HG02759 (cell line): ENCODE results near the gene ITPK1.
"Not testable (repeated sequence)": the region's sequence is repeated elsewhere in the genome, so short reads cannot be mapped to it uniquely, and the experiment has no call there.

ENCODE experiments used
- ATAC-seq: cut with Tn5 transposase; IDR thresholded peaks from one replicate; pipeline ENCODE4 v1.9.1; 2021; ENCODE audit warnings: mild to moderate bottlenecking, moderate library complexity; ENCODE audit not compliant: unreplicated experiment

ITPK1 gene

DNA sequence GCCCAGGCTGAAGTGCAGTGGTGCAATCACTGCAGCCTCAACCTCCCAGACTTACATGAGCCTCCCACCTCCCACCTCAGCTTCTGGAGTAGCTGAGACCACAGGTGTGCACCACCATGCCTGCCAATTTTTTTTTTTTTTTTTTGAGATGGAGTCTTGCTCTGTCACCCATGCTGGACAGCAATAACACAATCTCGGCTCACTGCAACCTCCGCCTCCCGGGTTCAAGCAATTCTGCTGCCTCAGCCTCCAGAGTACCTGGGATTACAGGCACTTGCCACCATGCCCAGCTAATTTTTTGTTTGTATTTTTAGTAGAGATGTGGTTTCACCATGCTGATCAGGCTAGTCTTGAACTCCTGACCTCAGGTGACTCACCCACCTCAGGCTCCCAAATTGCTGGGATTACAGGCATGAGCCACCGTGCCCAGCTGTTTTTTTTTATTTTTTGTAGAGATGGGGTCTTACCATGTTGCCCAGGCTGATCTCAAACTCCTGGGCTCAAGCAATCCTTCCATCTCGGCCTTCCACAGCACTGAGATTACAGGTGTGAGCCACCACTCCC, 15.6 kb upstream of the ITPK1 start:
- ATAC-seq: not testable (repeated sequence)

- ATAC-seq: no peak
Measured at GRCh38 chr14:93128725-93129459, 13.2 kb upstream of the ITPK1 start.

DNA sequence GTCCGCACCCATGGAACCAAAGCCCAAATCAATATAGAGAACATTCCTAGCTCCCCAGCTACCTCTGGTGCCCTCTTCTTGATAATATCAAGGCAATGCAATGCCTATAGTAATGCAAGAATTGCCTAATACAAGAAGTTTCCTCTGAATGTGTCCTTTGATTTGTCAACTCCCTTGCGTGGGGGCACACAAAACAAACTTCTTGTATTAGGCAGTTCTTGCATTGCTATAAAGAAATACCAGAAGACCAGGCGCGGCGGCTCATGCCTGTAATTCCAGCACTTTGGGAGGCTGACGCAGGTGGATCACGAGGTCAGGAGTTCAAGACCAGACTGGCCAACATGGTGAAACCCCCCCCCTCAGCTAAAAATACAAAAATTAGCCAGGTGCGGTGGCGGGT, 10.4 kb upstream of the ITPK1 start:
- ATAC-seq: no peak

DNA sequence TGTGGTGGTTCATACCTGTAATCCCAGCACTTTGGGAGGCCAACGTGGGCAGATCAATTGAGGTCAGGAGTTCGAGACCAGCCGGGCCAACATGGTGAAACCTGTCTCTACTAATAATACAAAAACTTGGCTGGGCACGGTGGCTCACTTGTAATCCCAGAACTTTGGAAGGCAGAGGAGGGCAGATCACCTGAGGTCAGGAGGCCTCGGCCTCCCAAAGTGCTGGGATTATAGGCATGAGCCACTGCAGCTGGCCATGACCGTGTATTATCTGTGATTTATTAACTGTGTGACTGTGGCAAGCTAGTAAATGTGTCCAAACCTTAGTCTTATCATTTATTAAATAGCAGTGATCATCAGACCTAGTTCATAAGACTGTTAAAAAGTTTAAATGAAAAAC, 7.1 kb upstream of the ITPK1 start:
- ATAC-seq: no peak

DNA sequence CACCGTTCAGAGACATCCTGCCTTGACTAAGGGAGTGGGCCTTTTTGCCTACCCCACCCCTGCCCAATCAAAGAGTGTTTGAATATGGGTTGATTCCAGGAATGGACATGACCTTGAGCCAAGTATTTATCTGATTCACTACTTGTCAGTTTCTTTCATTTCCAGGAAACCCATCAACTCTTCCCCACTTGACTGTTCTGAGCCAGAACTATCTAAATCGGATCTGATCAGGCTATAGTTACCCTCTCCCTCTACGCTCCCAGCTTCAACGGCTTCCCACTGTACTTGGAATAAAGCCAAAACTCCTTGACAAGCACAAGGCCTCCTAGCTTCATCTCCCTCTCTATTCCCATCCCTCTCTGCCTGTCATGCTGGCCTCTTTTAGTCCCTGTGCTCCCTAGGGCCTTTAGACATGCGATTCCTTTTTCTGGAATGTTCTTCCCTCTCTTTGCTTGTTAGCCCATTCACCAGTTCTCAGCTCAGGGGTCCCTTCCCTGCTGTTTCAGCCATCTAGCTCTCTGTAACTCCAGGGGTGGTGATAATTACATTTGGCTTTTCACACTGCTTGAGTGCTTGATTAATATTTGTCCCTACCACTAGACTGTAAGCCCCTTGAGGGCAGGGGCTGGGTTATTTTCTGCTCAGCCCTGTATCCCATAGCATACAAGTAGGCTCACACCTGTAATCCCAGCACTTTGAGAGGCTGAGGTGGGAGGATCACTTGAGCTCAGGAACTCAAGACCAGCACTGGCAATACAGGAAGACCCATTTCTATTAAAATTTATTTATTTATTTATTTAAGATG, 5.5 kb upstream of the ITPK1 start:
- ATAC-seq: no peak

DNA sequence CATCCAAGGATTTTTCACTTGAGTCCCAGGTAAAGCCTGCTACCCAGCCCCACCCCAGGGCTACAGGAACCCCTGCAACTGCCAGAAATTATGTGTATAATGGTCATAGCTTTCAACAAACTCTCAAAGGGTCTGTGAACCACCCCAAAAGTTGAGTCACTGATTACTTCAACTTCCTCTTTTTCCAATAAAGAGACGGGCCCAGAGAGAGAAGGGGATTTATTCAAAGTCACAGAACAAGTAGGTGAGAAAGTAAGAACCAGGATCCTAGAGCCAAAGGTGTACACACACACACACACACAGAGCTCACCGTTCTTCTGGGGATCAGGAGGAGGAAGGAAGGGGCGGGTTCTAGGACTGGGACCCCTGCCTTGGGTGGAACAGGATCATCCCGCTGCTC, 4.8 kb upstream of the ITPK1 start:
- no peak for ATAC-seq

DNA sequence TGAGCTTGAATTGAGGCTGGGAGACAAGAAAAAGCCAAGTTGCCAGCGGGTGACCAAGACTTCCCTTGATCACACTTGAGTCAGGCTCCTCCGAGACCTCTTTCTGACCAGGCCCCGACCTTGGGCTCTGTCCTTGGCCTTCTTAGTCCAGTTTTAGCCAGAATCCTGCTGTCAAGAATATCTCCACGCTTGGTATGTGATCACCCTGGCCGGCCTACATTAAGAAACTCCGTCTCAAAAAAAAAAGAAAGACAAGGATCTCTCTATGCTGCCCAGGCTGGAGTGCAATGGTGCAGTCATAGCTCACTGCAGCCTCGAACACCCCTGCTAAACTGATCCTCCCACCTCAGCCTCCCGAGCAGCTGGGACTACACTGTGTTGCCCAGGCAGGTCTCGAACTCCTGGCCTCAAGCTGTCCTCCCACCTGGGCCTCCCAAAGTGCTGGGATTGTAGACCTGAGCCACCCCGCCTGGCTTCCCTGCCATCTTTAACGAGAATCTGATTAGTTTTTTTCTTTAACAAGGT, 1.0 kb upstream of the ITPK1 start:
- no peak for ATAC-seq

DNA sequence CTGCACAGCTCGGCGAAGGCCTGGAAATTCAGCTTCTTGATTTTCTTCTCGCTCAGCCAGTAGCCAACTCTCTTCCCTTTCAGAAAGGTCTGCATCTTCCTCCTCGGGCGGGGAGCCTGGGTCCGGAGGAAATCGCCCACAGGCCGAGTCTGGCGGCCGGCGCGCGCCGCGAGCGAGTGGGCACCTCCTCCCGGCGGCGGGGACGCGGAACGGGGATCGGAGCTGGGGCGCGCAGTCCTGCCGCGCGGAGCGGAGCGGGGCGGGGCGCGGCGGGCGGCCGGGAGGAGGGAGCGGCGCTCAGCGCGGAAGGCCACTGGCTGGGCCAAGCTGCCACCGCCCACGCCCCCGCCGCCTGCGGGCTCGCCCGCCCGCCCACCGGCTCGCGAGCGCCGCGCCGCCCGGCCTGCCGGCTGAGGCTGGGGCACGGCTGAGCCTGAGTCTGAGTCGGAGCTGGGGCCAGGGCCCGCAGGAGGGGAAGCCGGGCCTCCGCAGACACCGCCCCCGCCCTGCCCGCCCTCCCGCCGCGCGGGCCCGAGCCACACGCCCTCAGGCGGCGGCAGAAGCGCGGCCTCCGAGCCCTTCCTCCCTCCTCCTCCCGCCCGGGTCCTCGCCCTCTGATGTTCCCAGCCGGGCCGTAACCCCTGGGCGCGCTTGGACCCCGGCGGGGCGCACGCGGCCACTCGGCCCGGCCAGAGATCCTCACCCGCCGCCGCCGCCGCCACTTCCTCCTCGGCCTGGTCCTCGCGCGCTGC, 480 bp downstream of the ITPK1 start:
- ATAC-seq: peak; percentile 84

DNA sequence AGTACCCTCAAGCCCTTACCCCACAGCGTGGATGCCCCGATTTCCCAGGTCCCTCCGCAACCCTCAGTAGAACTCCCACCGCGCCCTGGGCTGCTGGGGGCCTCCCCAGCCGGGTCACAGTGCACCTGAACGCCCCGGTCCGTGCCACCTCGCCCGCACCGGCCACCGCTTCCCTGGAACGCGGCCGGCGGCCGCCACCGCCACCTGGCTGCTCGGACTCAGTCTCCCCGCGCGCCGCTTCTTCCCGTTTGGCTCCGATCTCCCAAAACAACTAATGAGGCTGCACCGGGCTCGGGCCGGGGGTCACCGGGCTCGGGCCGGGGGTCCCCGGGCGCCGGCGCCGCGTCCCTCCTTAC, 1.0 kb downstream of the ITPK1 start:
- peak; percentile 3 for ATAC-seq

GRCh38 chr14:93114068-93114710, 1.5 kb downstream of the ITPK1 start:
- no peak for ATAC-seq

DNA sequence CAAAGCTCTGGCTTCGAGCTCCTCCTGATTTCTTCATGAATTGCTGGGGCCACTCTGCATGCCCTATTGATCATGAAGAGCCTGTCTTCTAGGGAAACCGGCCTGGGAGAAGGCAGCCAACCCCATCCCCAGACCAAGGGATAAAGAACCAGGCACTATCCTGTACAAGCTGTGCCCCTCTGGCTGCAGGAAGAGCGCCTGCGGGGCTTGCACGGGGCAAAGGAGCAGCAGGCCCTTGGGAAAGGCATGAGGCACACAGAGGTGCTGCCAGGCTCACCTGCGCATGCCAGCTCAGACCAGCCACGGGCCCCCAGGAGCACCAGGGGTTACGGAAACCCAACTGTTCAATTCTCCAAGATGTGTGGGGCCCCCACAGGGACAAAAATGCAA, 2.1 kb downstream of the ITPK1 start:
- no peak for ATAC-seq

- ATAC-seq: no peak
Measured at GRCh38 chr14:93112891-93113677, 2.6 kb downstream of the ITPK1 start.

DNA sequence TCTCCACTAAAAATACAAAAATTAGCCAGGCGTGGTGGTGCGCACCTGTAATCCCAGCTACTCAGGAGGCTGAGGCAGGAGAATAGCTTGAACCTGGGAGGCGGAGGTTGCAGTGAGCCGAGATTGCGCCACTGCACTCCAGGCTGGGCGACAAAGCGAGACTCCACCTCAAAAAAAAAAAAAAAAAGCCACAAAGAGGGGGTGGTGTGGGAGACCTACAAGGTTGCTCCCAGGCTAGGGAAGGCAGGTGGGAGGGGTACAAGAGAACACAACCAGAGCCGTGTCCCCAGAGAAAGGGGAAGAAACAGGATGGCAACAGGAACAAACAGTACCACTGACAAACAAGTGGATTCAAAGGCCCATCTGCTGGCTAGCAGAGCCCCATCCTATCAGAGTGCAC, 4.2 kb downstream of the ITPK1 start:
- ATAC-seq: not testable (repeated sequence)

GRCh38 chr14:93110856-93111419, 4.8 kb downstream of the ITPK1 start:
- no peak for ATAC-seq

- no peak for ATAC-seq
Measured at GRCh38 chr14:93109572-93110481, 5.9 kb downstream of the ITPK1 start.

DNA sequence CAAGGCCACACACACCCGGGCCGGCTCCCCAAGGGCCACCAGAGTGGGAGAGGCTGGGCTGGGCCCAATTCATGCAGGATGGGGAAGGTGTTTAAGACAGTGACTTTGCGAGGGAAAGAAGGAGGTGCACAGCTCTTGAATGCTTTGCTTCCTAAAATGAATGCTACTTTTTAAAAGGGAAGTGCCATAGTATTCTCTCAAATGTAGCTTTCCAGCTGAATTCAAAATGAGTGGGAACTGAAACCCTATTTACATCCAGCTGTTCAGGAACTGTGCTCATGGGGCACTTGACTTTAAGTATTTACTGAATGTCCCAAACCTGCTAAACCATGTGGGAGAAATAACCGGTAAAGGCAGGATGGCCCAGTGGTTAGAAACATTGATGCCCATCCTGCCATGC, 7.6 kb downstream of the ITPK1 start:
- no peak for ATAC-seq

- no peak for ATAC-seq
Measured at GRCh38 chr14:93107453-93107852, 8.3 kb downstream of the ITPK1 start.

DNA sequence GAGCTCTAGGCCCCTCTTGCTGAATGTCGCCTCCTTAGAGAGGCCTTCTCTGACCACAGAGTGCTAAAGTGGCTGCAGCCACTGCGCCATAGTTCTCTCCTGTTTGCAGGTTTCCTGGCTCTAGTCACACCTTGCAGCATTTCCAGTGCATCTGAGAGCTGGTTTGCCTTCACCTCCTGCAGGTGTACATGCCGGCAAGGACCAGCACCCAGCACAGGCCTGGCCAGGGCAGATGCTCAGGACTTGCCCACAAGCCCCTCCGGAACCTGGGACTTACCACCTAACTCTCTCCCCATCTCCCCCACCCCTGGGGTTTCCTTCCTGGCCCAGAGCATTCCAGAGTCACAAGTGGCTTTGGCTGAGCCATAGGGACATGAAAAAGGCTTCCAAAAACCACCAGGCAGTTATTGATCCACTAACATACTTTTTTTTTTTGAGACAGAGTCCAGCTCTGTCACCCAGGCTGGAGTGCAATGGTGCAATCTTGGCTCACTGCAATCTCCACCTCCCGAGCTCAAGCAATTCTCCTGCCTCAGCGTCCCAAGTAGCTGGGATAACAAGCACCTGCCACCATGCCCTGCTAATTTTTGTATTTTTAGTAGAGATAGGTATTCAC, 9.1 kb downstream of the ITPK1 start:
- ATAC-seq: no peak
